ENCODE measurements around the gene TPD52L1. TPM values are rescaled to one million over a fixed set of nuclear protein-coding genes. Genes with fewer than 3 reads are reported as not detected.

Gene TPD52L1
- total RNA-seq, 1 donor from 2014 or later, result 7.2 TPM

GRCh38 chr6:125154118-125154760 lies 666 bp downstream of the TPD52L1 start:
- Mint-ChIP-seq H3K27ac (ENCODE audit: unreplicated experiment) (peak overlapping the region; percentile 60), H3K27me3 (ENCODE audit: unreplicated experiment) (peaks cover 2% of the 10 kb centered on the region), H3K9me3 (ENCODE audit: unreplicated experiment) (no peaks in the 10 kb centered on the region), H3K4me3 (ENCODE audit: unreplicated experiment) (peak overlapping the region; percentile 84), H3K4me1 (ENCODE audit: unreplicated experiment) (peaks cover 10% of the 10 kb centered on the region), H3K36me3 (ENCODE audit: unreplicated experiment) (no peaks in the 10 kb centered on the region)
- no peak for TF ChIP-seq CTCF (IDR thresholded peaks at IDR 0.05)
- no peak for DNase-seq (ENCODE audit: extremely low spot score, unreplicated experiment)

GRCh38 chr6:125154761-125155135 lies 1.2 kb downstream of the TPD52L1 start:
- Mint-ChIP-seq H3K36me3 (ENCODE audit: unreplicated experiment) (no peaks in the 10 kb centered on the region), H3K27me3 (ENCODE audit: unreplicated experiment) (peaks cover 2% of the 10 kb centered on the region), H3K4me3 (ENCODE audit: unreplicated experiment) (peak overlapping the region; percentile 84), H3K9me3 (ENCODE audit: unreplicated experiment) (no peaks in the 10 kb centered on the region), H3K27ac (ENCODE audit: unreplicated experiment) (no peak overlapping the region), H3K4me1 (ENCODE audit: unreplicated experiment) (peaks cover 9% of the 10 kb centered on the region)
- TF ChIP-seq CTCF (IDR thresholded peaks at IDR 0.05), result peak; percentile 27
- no peak for DNase-seq (ENCODE audit: extremely low spot score, unreplicated experiment)

- no peak overlapping the region for H3K27ac Mint-ChIP-seq (ENCODE audit: unreplicated experiment)
- no peaks in the 10 kb centered on the region for H3K9me3 Mint-ChIP-seq (ENCODE audit: unreplicated experiment)
- H3K4me1 Mint-ChIP-seq (ENCODE audit: unreplicated experiment), result peaks cover 9% of the 10 kb centered on the region
- peak overlapping the region; percentile 84 for H3K4me3 Mint-ChIP-seq (ENCODE audit: unreplicated experiment)
- peaks cover 2% of the 10 kb centered on the region for H3K27me3 Mint-ChIP-seq (ENCODE audit: unreplicated experiment)
- H3K36me3 Mint-ChIP-seq (ENCODE audit: unreplicated experiment), result no peaks in the 10 kb centered on the region
- TF ChIP-seq CTCF (IDR thresholded peaks at IDR 0.05), result no peak
- no peak for DNase-seq (ENCODE audit: extremely low spot score, unreplicated experiment)
Observed at GRCh38 chr6:125155344-125155743, 1.8 kb downstream of the TPD52L1 start.

- no peak for DNase-seq (ENCODE audit: extremely low spot score, unreplicated experiment)
- Mint-ChIP-seq H3K4me3 (ENCODE audit: unreplicated experiment) (no peak overlapping the region), H3K9me3 (ENCODE audit: unreplicated experiment) (no peaks in the 10 kb centered on the region), H3K27ac (ENCODE audit: unreplicated experiment) (no peak overlapping the region), H3K4me1 (ENCODE audit: unreplicated experiment) (peaks cover 9% of the 10 kb centered on the region), H3K36me3 (ENCODE audit: unreplicated experiment) (no peaks in the 10 kb centered on the region), H3K27me3 (ENCODE audit: unreplicated experiment) (peaks cover under 1% of the 10 kb centered on the region)
- TF ChIP-seq CTCF (IDR thresholded peaks at IDR 0.05), result no peak
Observed at GRCh38 chr6:125156496-125156895, 2.9 kb downstream of the TPD52L1 start.

GRCh38 chr6:125157280-125157679 lies 3.7 kb downstream of the TPD52L1 start:
- DNase-seq (ENCODE audit: extremely low spot score, unreplicated experiment), result no peak
- Mint-ChIP-seq H3K4me3 (ENCODE audit: unreplicated experiment) (no peak overlapping the region), H3K9me3 (ENCODE audit: unreplicated experiment) (no peaks in the 10 kb centered on the region), H3K4me1 (ENCODE audit: unreplicated experiment) (peaks cover 9% of the 10 kb centered on the region), H3K27ac (ENCODE audit: unreplicated experiment) (no peak overlapping the region), H3K27me3 (ENCODE audit: unreplicated experiment) (no peaks in the 10 kb centered on the region), H3K36me3 (ENCODE audit: unreplicated experiment) (no peaks in the 10 kb centered on the region)
- TF ChIP-seq CTCF (IDR thresholded peaks at IDR 0.05), result no peak
